SU-DHL-6 (cell line): ENCODE data around the gene NELL2.

Experiments used
- H2AFZ ChIP-seq: fragments of 200-600 bp; sonication (generic); 2 replicates; pipeline ENCODE4 v1.6.1; 2014; ENCODE audit warnings: low read depth, mild to moderate bottlenecking, moderate library complexity, mixed read lengths, antibody characterized with exemption, low read length; ENCODE audit not compliant: severe bottlenecking
- H3F3A ChIP-seq: fragments of 200-600 bp; shearing (Covaris generic); 2 replicates; pipeline ENCODE4 v1.6.0; 2016; ENCODE audit warnings: antibody characterized with exemption, mild to moderate bottlenecking; ENCODE audit not compliant: insufficient read depth
- H3K27ac ChIP-seq: fragments of 200-600 bp; sonication (generic); 2 replicates; pipeline ENCODE4 v1.5.1; 2016; ENCODE audit warnings: low read depth, mild to moderate bottlenecking, low read length, moderate library complexity, mixed read lengths
- H3K27me3 ChIP-seq: fragments of 200-600 bp; sonication (generic), shearing (Covaris generic); 2 replicates; pipeline ENCODE4 v1.6.0; 2014; ENCODE audit warnings: mild to moderate bottlenecking, low read length
- H3K36me3 ChIP-seq: fragments of 200-600 bp; sonication (generic); 2 replicates; pipeline ENCODE4 v1.6.1; 2014; ENCODE audit warnings: mild to moderate bottlenecking, low read length, mixed read lengths
- H3K4me2 ChIP-seq: fragments of 300-600, 200-600 bp; shearing (Covaris generic), sonication (generic); 2 replicates; pipeline ENCODE4 v1.6.0; 2014; ENCODE audit warnings: low read length, low read depth, mild to moderate bottlenecking; ENCODE audit not compliant: poor library complexity, severe bottlenecking
- H3K4me3 ChIP-seq: fragments of 200-600 bp; sonication (generic); 2 replicates; pipeline ENCODE4 v1.5.1; 2014; ENCODE audit warnings: antibody characterized with exemption, low read length, mild to moderate bottlenecking, mixed read lengths; ENCODE audit not compliant: insufficient read depth, poor library complexity, severe bottlenecking
- H3K79me2 ChIP-seq: fragments of 200-600 bp; sonication (generic); 2 replicates; pipeline ENCODE4 v1.6.1; 2014; ENCODE audit warnings: mild to moderate bottlenecking, low read length, moderate library complexity; ENCODE audit not compliant: insufficient read depth
- H3K9ac ChIP-seq: fragments of 200-600 bp; sonication (generic); 2 replicates; pipeline ENCODE4 v1.7.0; 2014; ENCODE audit warnings: mild to moderate bottlenecking, low read length
- H3K9me2 ChIP-seq: fragments of 200-600 bp; sonication (generic); replicated peaks from 2 replicates; pipeline ENCODE4 v1.6.1; 2014; ENCODE audit warnings: low read length; ENCODE audit not compliant: insufficient read depth
- H3K9me3 ChIP-seq: fragments of 200-600 bp; sonication (generic); 2 replicates; pipeline ENCODE4 v1.6.1; 2014; ENCODE audit warnings: low read length, mixed read lengths; ENCODE audit not compliant: insufficient read depth
- H4K20me1 ChIP-seq: fragments of 200-600 bp; sonication (generic); 2 replicates; pipeline ENCODE4 v1.6.1; 2014; ENCODE audit warnings: low read depth, mild to moderate bottlenecking, antibody characterized with exemption, low read length, moderate library complexity, mixed read lengths
- CTCF ChIP-seq: fragments of 200-600 bp; sonication (generic); IDR thresholded peaks from one replicate; pipeline ENCODE4 v1.5.1; 2017; ENCODE audit warnings: antibody characterized with exemption, mild to moderate bottlenecking, low read length, moderate library complexity; ENCODE audit not compliant: insufficient read depth, poor library complexity, severe bottlenecking
- EZH2phosphoT487 ChIP-seq: fragments of 200-600 bp; sonication (generic), shearing (Covaris generic); conservative IDR thresholded peaks from 2 replicates; pipeline ENCODE4 v1.6.1; 2018; ENCODE audit warnings: mild to moderate bottlenecking, antibody characterized with exemption, low read length, moderate library complexity, mixed read lengths

NELL2 gene

GRCh38 chr12:44465139-44465538 lies 411.0 kb downstream of the NELL2 start:
- H3K9me3 ChIP-seq, result no peaks in the 10 kb centered on the region
- no peaks in the 10 kb centered on the region for H3K27me3 ChIP-seq
- H3K79me2 ChIP-seq, result no peaks in the 10 kb centered on the region
- H3K4me2 ChIP-seq, result no peak overlapping the region
- no peak overlapping the region for H2AFZ ChIP-seq
- H4K20me1 ChIP-seq, result no peaks in the 10 kb centered on the region
- TF ChIP-seq CTCF (no peak), EZH2phosphoT487 (no peak)
- no peaks in the 10 kb centered on the region for H3K36me3 ChIP-seq
- H3K27ac ChIP-seq, result no peak overlapping the region
- H3K4me3 ChIP-seq, result no peak overlapping the region
- H3K9ac ChIP-seq, result no peak overlapping the region
- no peaks in the 10 kb centered on the region for H3K9me2 ChIP-seq
- no peaks in the 10 kb centered on the region for H3F3A ChIP-seq

- TF ChIP-seq EZH2phosphoT487 (no peak), CTCF (no peak)
- no peak overlapping the region for H3K27ac ChIP-seq
These were observed 411.9 kb downstream of the NELL2 start for GRCh38 chr12:44464180-44464579.

GRCh38 chr12:44462729-44463128 lies 413.4 kb downstream of the NELL2 start:
- Histone ChIP-seq H3K4me2 (no peak overlapping the region), H3K9ac (no peak overlapping the region), H3K36me3 (no peaks in the 10 kb centered on the region), H3K27ac (no peak overlapping the region), H3K9me3 (no peaks in the 10 kb centered on the region), H2AFZ (no peak overlapping the region), H3F3A (no peaks in the 10 kb centered on the region), H3K4me3 (no peak overlapping the region), H3K79me2 (no peaks in the 10 kb centered on the region), H4K20me1 (no peaks in the 10 kb centered on the region), H3K27me3 (no peaks in the 10 kb centered on the region), H3K9me2 (no peaks in the 10 kb centered on the region)
- TF ChIP-seq CTCF, result no peak
- TF ChIP-seq EZH2phosphoT487, result no peak

More at GRCh38 chr12:44464180-44464579, 411.9 kb downstream of the NELL2 start:
- Histone ChIP-seq H3F3A (no peaks in the 10 kb centered on the region), H3K79me2 (no peaks in the 10 kb centered on the region), H3K27me3 (no peaks in the 10 kb centered on the region), H3K36me3 (no peaks in the 10 kb centered on the region), H3K9me2 (no peaks in the 10 kb centered on the region), H3K4me3 (no peak overlapping the region), H3K4me2 (no peak overlapping the region), H2AFZ (no peak overlapping the region), H4K20me1 (no peaks in the 10 kb centered on the region), H3K9me3 (no peaks in the 10 kb centered on the region), H3K9ac (no peak overlapping the region)

GRCh38 chr12:44460261-44460660 lies 415.9 kb downstream of the NELL2 start:
- H3K9me2 ChIP-seq, result no peaks in the 10 kb centered on the region
- H3K4me2 ChIP-seq, result no peak overlapping the region
- no peaks in the 10 kb centered on the region for H3F3A ChIP-seq
- no peaks in the 10 kb centered on the region for H3K79me2 ChIP-seq
- H3K27ac ChIP-seq, result no peak overlapping the region
- no peak overlapping the region for H3K9ac ChIP-seq
- no peaks in the 10 kb centered on the region for H3K27me3 ChIP-seq
- no peak overlapping the region for H3K4me3 ChIP-seq
- no peak overlapping the region for H2AFZ ChIP-seq
- no peak for TF ChIP-seq EZH2phosphoT487
- no peak for TF ChIP-seq CTCF
- H3K36me3 ChIP-seq, result no peaks in the 10 kb centered on the region
- H4K20me1 ChIP-seq, result no peaks in the 10 kb centered on the region
- no peaks in the 10 kb centered on the region for H3K9me3 ChIP-seq
